HG03378 (cell line): ENCODE measurements around the gene PATL2.
"Not testable (repeated sequence)": the region's sequence is repeated elsewhere in the genome, so short reads cannot be mapped to it uniquely, and the experiment has no call there.

Experiments used
- ATAC-seq: cut with Tn5 transposase; IDR thresholded peaks from one replicate; pipeline ENCODE4 v1.9.1; 2021; ENCODE audit warnings: mild to moderate bottlenecking, moderate library complexity; ENCODE audit not compliant: unreplicated experiment

Gene PATL2

GRCh38 chr15:44694416-44694815 lies 16.7 kb downstream of the PATL2 start:
- no peak for ATAC-seq

- no peak for ATAC-seq
Measured at GRCh38 chr15:44692659-44693058, 18.5 kb downstream of the PATL2 start.

GRCh38 chr15:44690245-44690644 lies 20.9 kb downstream of the PATL2 start:
- ATAC-seq = not testable (repeated sequence)

- not testable (repeated sequence) for ATAC-seq
Measured at GRCh38 chr15:44689318-44689717, 21.8 kb downstream of the PATL2 start.

- ATAC-seq = not testable (repeated sequence)
Measured at GRCh38 chr15:44682809-44683682, 28.1 kb downstream of the PATL2 start.

GRCh38 chr15:44682211-44682610 lies 28.9 kb downstream of the PATL2 start:
- ATAC-seq = no peak

GRCh38 chr15:44676676-44677075 lies 34.4 kb downstream of the PATL2 start:
- ATAC-seq = no peak

- no peak for ATAC-seq
Measured at GRCh38 chr15:44675911-44676310, 35.2 kb downstream of the PATL2 start.

GRCh38 chr15:44673639-44674038 lies 37.5 kb downstream of the PATL2 start:
- no peak for ATAC-seq

- ATAC-seq = no peak
Measured at GRCh38 chr15:44670087-44670950, 40.8 kb downstream of the PATL2 start.

- no peak for ATAC-seq
Measured at GRCh38 chr15:44668921-44669320, 42.2 kb downstream of the PATL2 start.

- no peak for ATAC-seq
Measured at GRCh38 chr15:44667039-44667360, 44.1 kb downstream of the PATL2 start.

- no peak for ATAC-seq
Measured at GRCh38 chr15:44666210-44667038, 44.7 kb downstream of the PATL2 start.

- peak; percentile 65 for ATAC-seq
Measured at GRCh38 chr15:44663410-44664308, 47.5 kb downstream of the PATL2 start, which contains the start of gene SPG11. SPG11 (minus strand) TSS chr15:44663662; CDS start chr15:44663647, 15 bp downstream.

- peak; percentile 36 for ATAC-seq
Measured at GRCh38 chr15:44662478-44663409, 48.4 kb downstream of the PATL2 start.

- no peak for ATAC-seq
Measured at GRCh38 chr15:44661576-44661975, 49.5 kb downstream of the PATL2 start.

GRCh38 chr15:44659056-44659455 lies 52.1 kb downstream of the PATL2 start:
- no peak for ATAC-seq

GRCh38 chr15:44657378-44657777 lies 53.7 kb downstream of the PATL2 start:
- ATAC-seq = no peak

- ATAC-seq = no peak
Measured at GRCh38 chr15:44656913-44657312, 54.2 kb downstream of the PATL2 start.
